HEK293 (cell line): Measurements from ENCODE around the gene USP2.

Source experiments
- CTCF ChIA-PET: fragments of 350-600 bp; formaldehyde crosslinking; extraction: SDS; loops from one replicate; lab custom pipeline; 2021; ENCODE audit warnings: antibody characterized with exemption; lab: Yijun Ruan, JAX
- POLR2A ChIA-PET: fragments of 300-600 bp; formaldehyde crosslinking; extraction: SDS; loops from one replicate; lab custom pipeline; 2020; ENCODE audit warnings: antibody characterized with exemption, inconsistent platforms; lab: Yijun Ruan, JAX
- H3K27ac ChIP-seq: fragments of 200-500 bp; sonication (Bioruptor generic); 2 replicates; pipeline ENCODE4 v1.5.1; 2014; ENCODE audit warnings: low read depth, low read length, control low read depth, inconsistent platforms; ENCODE audit errors: extremely low read depth
- H3K36me3 ChIP-seq, 2 experiments: fragments of 200-500 bp in 1 of 2; sonication (Bioruptor generic) in 1 of 2; 1 replicate in 1 of 2; 2 replicates in 1 of 2; pipeline ENCODE4 v1.5.1; 2014 to 2017; ENCODE audit warnings: inconsistent platforms in 2 of 2, low read length in 2 of 2; ENCODE audit not compliant: control insufficient read depth in 2 of 2, insufficient read depth in 1 of 2
- H3K4me1 ChIP-seq: fragments of 200-500 bp; sonication (Bioruptor generic); 2 replicates; pipeline ENCODE4 v1.5.1; 2014; ENCODE audit warnings: mild to moderate bottlenecking, low read length, inconsistent platforms; ENCODE audit not compliant: control insufficient read depth, insufficient read depth
- H3K4me3 ChIP-seq: 2 replicates; pipeline ENCODE4 v1.5.1; 2011; ENCODE audit warnings: low read depth, mild to moderate bottlenecking, control low read depth, low read length, moderate library complexity
- H3K9me3 ChIP-seq: fragments of 200-500 bp; sonication (Bioruptor generic); 2 replicates; pipeline ENCODE4 v1.5.1; 2014; ENCODE audit warnings: low read depth, low read length, inconsistent platforms; ENCODE audit not compliant: control insufficient read depth, insufficient read depth
- GFI1B ChIP-seq: fragments of 450-650 bp; formaldehyde crosslinking; IDR thresholded peaks from 2 replicates; pipeline ENCODE4 v1.5.1; 2016; ENCODE audit warnings: missing biosample characterization, missing genetic modification characterization
- GLIS1 ChIP-seq: fragments of 450-650 bp; formaldehyde crosslinking; IDR thresholded peaks from 2 replicates; pipeline ENCODE4 v1.5.1; 2016; ENCODE audit warnings: missing biosample characterization, missing genetic modification characterization
- HOXC10 ChIP-seq: sonication (generic); formaldehyde crosslinking; IDR thresholded peaks from 2 replicates; pipeline ENCODE4 v1.8.1; 2023; ENCODE audit warnings: mild to moderate bottlenecking, missing genetic modification reagents
- MYNN ChIP-seq: fragments of 450-650 bp; formaldehyde crosslinking; IDR thresholded peaks from 2 replicates; pipeline ENCODE4 v1.5.1; 2016; ENCODE audit warnings: missing biosample characterization, missing genetic modification characterization, borderline replicate concordance
- TCF7L2 ChIP-seq: IDR thresholded peaks from 2 replicates; pipeline ENCODE4 v1.6.1; 2011; ENCODE audit warnings: low read depth, mild to moderate bottlenecking, inconsistent platforms, low read length, moderate library complexity, borderline replicate concordance
- TRIM28 ChIP-seq: IDR thresholded peaks from 2 replicates; pipeline ENCODE4 v1.6.1; 2011; ENCODE audit warnings: low read length, control low read depth, borderline replicate concordance
- ZBTB48 ChIP-seq: fragments of 450-650 bp; formaldehyde crosslinking; IDR thresholded peaks from 2 replicates; pipeline ENCODE4 v1.5.1; 2016; ENCODE audit warnings: missing biosample characterization, missing genetic modification characterization
- ZFP37 ChIP-seq: fragments of 450-650 bp; formaldehyde crosslinking; IDR thresholded peaks from 2 replicates; pipeline ENCODE4 v1.5.1; 2016; ENCODE audit warnings: missing biosample characterization, missing genetic modification characterization
- ZIC2 ChIP-seq: fragments of 450-650 bp; formaldehyde crosslinking; IDR thresholded peaks from 2 replicates; pipeline ENCODE4 v1.5.1; 2016; ENCODE audit warnings: missing biosample characterization, missing genetic modification characterization
- ZNF121 ChIP-seq: fragments of 450-650 bp; formaldehyde crosslinking; IDR thresholded peaks from 2 replicates; pipeline ENCODE4 v1.5.1; 2016; ENCODE audit warnings: missing biosample characterization, missing genetic modification characterization
- ZNF169 ChIP-seq: fragments of 450-650 bp; formaldehyde crosslinking; IDR thresholded peaks from 2 replicates; pipeline ENCODE4 v1.5.1; 2016; ENCODE audit warnings: missing biosample characterization, missing genetic modification characterization
- ZNF416 ChIP-seq: fragments of 450-650 bp; formaldehyde crosslinking; IDR thresholded peaks from 2 replicates; pipeline ENCODE4 v1.5.1; 2016; ENCODE audit warnings: missing biosample characterization, missing genetic modification characterization
- ZNF426 ChIP-seq: fragments of 450-650 bp; formaldehyde crosslinking; IDR thresholded peaks from 2 replicates; pipeline ENCODE4 v1.5.1; 2017; ENCODE audit warnings: missing biosample characterization, missing genetic modification characterization, mild to moderate bottlenecking, inconsistent platforms, moderate library complexity
- ZNF510 ChIP-seq: fragments of 450-650 bp; formaldehyde crosslinking; IDR thresholded peaks from 2 replicates; pipeline ENCODE4 v1.5.1; 2018; ENCODE audit warnings: mild to moderate bottlenecking, missing genetic modification characterization, missing biosample characterization; ENCODE audit not compliant: insufficient replicate concordance
- ZNF514 ChIP-seq: fragments of 450-650 bp; formaldehyde crosslinking; IDR thresholded peaks from 2 replicates; pipeline ENCODE4 v1.5.1; 2016; ENCODE audit warnings: missing biosample characterization, missing genetic modification characterization
- ZNF624 ChIP-seq: fragments of 450-650 bp; formaldehyde crosslinking; IDR thresholded peaks from 2 replicates; pipeline ENCODE4 v1.5.1; 2017; ENCODE audit warnings: missing biosample characterization, missing genetic modification characterization
- ZNF658 ChIP-seq: fragments of 450-650 bp; formaldehyde crosslinking; IDR thresholded peaks from 2 replicates; pipeline ENCODE4; 2016; ENCODE audit warnings: missing biosample characterization, missing genetic modification characterization
- ZNF837 ChIP-seq: fragments of 450-650 bp; formaldehyde crosslinking; IDR thresholded peaks from 2 replicates; pipeline ENCODE4 v1.5.1; 2016; ENCODE audit warnings: missing biosample characterization, missing genetic modification characterization
- ZSCAN16 ChIP-seq: fragments of 450-650 bp; formaldehyde crosslinking; IDR thresholded peaks from 2 replicates; pipeline ENCODE4 v1.5.1; 2016; ENCODE audit warnings: missing biosample characterization, missing genetic modification characterization
- TF ChIP-seq, protein P1 (sequence below): fragments of 450-650 bp; formaldehyde crosslinking; IDR thresholded peaks from 2 replicates; pipeline ENCODE4 v1.5.1; 2016; ENCODE audit warnings: missing biosample characterization, missing genetic modification characterization
- TF ChIP-seq, protein P2 (sequence below): fragments of 450-650 bp; formaldehyde crosslinking; IDR thresholded peaks from 2 replicates; pipeline ENCODE4 v1.5.1; 2016; ENCODE audit warnings: missing biosample characterization, missing genetic modification characterization
- TF ChIP-seq, protein P3 (sequence below): fragments of 450-650 bp; formaldehyde crosslinking; IDR thresholded peaks from 2 replicates; pipeline ENCODE4 v1.5.1; 2017; ENCODE audit warnings: missing biosample characterization, missing genetic modification characterization
- TF ChIP-seq, protein P4 (sequence below): sonication (generic); formaldehyde crosslinking; IDR thresholded peaks from 2 replicates; pipeline ENCODE4 v1.8.1; 2022; ENCODE audit warnings: mild to moderate bottlenecking, moderate library complexity, missing genetic modification reagents
- TF ChIP-seq, protein P5 (sequence below): fragments of 450-650 bp; formaldehyde crosslinking; IDR thresholded peaks from 2 replicates; pipeline ENCODE4 v1.5.1; 2017; ENCODE audit warnings: missing biosample characterization, missing genetic modification characterization

Gene USP2

DNA sequence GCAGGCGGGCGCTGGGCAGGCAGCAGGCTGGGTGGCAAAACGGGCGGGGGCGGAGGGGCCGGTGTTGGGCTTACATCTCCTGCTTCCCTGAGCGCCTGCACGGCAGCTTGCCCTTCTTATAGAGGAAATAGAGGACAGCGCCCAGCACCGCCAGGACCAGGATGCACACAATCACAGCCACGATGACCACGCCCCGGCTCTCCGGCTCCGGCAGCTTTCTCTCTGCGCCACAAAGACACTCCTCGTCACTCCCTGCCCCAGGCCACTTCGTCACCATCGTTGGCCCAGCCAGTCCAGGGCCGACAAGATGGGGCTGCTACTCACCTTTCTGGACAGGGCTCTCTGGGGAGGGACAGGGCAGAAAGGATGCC, 70.8 kb downstream of the USP2 start:
- no peak overlapping the region for H3K27ac ChIP-seq
- no peaks in the 10 kb centered on the region for H3K4me1 ChIP-seq
- H3K9me3 ChIP-seq: no peaks in the 10 kb centered on the region
- peaks cover 0 to 65% of the 10 kb centered on the region in 2 experiments; a peak in 2 of 3 replicates for H3K36me3 ChIP-seq
- CTCF ChIA-PET: interaction anchor here (1.6 to 1.7 kb wide), 2 partner anchors 28 to 29 kb away, joined by 3 to 6 read pairs; no protein-coding TSS in a partner anchor
- TF ChIP-seq ZNF121 (tag by site-specific recombination) (no peak), ZNF169 (tag by site-specific recombination) (no peak), ZNF426 (tag by site-specific recombination) (no peak), HOXC10 (CRISPR knock-in tag) (no peak), ZNF837 (tag by site-specific recombination) (no peak)
- no peak overlapping the region for H3K4me3 ChIP-seq
- POLR2A ChIA-PET: interaction anchor here (0.9 kb wide), 1 partner anchor 32 kb away, joined by 4 read pairs; no protein-coding TSS in a partner anchor

DNA sequence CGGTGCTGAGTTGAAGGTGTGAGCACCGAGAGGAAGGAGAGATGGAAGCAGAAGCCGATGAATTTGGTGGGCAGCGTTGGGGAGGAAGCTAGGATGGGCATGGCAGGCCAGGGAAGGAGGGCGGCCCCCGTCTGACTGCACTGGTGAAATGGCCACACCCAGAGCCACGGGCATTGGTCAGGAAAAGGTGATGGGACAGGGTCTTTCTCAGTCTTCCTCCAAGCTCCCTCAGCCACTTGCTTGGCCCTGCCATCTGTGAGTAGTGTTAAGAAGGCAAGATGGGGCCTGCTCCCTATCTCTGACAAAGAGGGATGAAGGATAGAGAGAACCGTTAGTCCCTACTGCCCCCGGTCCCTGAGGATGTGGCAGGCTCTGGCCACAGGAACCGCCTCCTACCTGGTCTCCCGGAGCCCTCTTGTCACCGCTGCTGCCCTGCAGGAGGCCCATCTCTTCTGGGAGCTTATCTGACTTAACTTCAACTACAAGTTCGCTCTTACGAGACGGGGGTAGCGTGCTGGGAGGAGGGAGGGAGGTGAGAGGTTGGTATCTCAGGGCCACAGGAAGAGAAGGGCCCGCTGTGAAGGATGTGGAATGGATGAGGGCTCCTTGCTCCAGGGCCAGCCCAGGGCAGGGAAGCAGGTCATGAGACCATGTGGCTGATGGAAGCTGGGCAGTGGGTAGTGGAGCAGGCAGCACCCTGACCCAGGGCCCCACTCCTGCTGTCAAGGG, 71.4 kb downstream of the USP2 start:
- H3K36me3 ChIP-seq: peaks cover 0 to 65% of the 10 kb centered on the region in 2 experiments; a peak in 2 of 3 replicates
- H3K27ac ChIP-seq: no peak overlapping the region
- H3K9me3 ChIP-seq: no peaks in the 10 kb centered on the region
- ChIA-PET POLR2A (interaction anchor here (0.9 to 4.8 kb wide), 2 partner anchors 7 to 31 kb away, joined by 4 to 35 read pairs; partner anchors contain the start of gene MCAM), CTCF (interaction anchor here (1.0 to 4.4 kb wide), 5 partner anchors 12 to 63 kb away, joined by 3 to 20 read pairs (median 6); no protein-coding TSS in a partner anchor)
- H3K4me3 ChIP-seq: no peak overlapping the region
- no peaks in the 10 kb centered on the region for H3K4me1 ChIP-seq
- TF ChIP-seq GLIS1: peak; percentile 82
- TF ChIP-seq ZNF514 (tag by site-specific recombination): no peak

DNA sequence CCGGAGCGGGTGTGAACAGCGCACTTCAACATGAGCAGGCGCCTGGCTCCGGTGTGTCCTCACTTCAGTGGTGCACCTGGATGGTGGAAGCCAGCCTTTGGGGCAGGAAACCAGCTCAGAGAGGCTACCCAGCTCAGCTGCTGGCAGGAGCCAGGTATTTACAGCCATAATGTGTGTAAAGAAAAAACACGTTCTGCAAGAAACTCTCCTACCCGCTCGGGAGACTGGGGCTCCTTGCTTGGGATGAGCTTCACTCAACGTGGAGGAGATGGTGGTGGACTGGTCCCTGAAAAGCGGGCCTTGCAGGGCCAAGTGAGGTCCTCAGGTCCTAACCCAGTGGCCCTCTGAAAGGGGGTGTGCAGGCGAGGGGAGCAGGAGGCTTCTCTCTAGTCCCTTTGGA, 72.1 kb downstream of the USP2 start:
- H3K4me3 ChIP-seq: no peak overlapping the region
- POLR2A ChIA-PET: interaction anchor here (1.7 to 4.8 kb wide), 2 partner anchors 8 to 12 kb away, joined by 4 to 35 read pairs; partner anchors contain the start of gene MCAM
- CTCF ChIA-PET: interaction anchor here (0.7 to 4.4 kb wide), 8 partner anchors 13 to 1485 kb away, joined by 3 to 20 read pairs (median 5); partner anchors contain the start of gene FXYD2
- no peaks in the 10 kb centered on the region for H3K4me1 ChIP-seq
- H3K36me3 ChIP-seq: peaks cover 0 to 60% of the 10 kb centered on the region in 2 experiments; a peak in 2 of 3 replicates
- no peaks in the 10 kb centered on the region for H3K9me3 ChIP-seq
- H3K27ac ChIP-seq: no peak overlapping the region
- TF ChIP-seq ZIC2 (tag by site-specific recombination) (no peak), TRIM28 (no peak), ZNF658 (tag by site-specific recombination) (no peak), ZBTB48 (tag by site-specific recombination) (no peak), MYNN (tag by site-specific recombination) (no peak), ZFP37 (no peak), ZNF624 (tag by site-specific recombination) (no peak), TCF7L2 (no peak), ZNF510 (no peak), GFI1B (no peak), ZSCAN16 (tag by site-specific recombination) (no peak), ZNF416 (tag by site-specific recombination) (no peak)
- TF ChIP-seq, protein P1, sequence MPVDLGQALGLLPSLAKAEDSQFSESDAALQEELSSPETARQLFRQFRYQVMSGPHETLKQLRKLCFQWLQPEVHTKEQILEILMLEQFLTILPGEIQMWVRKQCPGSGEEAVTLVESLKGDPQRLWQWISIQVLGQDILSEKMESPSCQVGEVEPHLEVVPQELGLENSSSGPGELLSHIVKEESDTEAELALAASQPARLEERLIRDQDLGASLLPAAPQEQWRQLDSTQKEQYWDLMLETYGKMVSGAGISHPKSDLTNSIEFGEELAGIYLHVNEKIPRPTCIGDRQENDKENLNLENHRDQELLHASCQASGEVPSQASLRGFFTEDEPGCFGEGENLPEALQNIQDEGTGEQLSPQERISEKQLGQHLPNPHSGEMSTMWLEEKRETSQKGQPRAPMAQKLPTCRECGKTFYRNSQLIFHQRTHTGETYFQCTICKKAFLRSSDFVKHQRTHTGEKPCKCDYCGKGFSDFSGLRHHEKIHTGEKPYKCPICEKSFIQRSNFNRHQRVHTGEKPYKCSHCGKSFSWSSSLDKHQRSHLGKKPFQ: no peak
- TF ChIP-seq, protein P2, sequence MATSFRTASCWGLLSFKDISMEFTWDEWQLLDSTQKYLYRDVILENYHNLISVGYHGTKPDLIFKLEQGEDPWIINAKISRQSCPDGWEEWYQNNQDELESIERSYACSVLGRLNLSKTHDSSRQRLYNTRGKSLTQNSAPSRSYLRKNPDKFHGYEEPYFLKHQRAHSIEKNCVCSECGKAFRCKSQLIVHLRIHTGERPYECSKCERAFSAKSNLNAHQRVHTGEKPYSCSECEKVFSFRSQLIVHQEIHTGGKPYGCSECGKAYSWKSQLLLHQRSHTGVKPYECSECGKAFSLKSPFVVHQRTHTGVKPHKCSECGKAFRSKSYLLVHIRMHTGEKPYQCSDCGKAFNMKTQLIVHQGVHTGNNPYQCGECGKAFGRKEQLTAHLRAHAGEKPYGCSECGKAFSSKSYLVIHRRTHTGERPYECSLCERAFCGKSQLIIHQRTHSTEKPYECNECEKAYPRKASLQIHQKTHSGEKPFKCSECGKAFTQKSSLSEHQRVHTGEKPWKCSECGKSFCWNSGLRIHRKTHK (tag by site-specific recombination): no peak
- TF ChIP-seq, protein P3, sequence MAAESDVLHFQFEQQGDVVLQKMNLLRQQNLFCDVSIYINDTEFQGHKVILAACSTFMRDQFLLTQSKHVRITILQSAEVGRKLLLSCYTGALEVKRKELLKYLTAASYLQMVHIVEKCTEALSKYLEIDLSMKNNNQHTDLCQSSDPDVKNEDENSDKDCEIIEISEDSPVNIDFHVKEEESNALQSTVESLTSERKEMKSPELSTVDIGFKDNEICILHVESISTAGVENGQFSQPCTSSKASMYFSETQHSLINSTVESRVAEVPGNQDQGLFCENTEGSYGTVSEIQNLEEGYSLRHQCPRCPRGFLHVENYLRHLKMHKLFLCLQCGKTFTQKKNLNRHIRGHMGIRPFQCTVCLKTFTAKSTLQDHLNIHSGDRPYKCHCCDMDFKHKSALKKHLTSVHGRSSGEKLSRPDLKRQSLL (tag by site-specific recombination): no peak
- TF ChIP-seq, protein P4, sequence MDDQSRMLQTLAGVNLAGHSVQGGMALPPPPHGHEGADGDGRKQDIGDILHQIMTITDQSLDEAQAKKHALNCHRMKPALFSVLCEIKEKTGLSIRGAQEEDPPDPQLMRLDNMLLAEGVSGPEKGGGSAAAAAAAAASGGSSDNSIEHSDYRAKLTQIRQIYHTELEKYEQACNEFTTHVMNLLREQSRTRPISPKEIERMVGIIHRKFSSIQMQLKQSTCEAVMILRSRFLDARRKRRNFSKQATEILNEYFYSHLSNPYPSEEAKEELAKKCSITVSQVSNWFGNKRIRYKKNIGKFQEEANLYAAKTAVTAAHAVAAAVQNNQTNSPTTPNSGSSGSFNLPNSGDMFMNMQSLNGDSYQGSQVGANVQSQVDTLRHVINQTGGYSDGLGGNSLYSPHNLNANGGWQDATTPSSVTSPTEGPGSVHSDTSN (CRISPR knock-in tag): no peak
- TF ChIP-seq, protein P5, sequence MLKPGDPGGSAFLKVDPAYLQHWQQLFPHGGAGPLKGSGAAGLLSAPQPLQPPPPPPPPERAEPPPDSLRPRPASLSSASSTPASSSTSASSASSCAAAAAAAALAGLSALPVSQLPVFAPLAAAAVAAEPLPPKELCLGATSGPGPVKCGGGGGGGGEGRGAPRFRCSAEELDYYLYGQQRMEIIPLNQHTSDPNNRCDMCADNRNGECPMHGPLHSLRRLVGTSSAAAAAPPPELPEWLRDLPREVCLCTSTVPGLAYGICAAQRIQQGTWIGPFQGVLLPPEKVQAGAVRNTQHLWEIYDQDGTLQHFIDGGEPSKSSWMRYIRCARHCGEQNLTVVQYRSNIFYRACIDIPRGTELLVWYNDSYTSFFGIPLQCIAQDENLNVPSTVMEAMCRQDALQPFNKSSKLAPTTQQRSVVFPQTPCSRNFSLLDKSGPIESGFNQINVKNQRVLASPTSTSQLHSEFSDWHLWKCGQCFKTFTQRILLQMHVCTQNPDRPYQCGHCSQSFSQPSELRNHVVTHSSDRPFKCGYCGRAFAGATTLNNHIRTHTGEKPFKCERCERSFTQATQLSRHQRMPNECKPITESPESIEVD (tag by site-specific recombination): no peak
